HCT116 (cell line): ENCODE data around the gene ZNHIT3. TPM values are rescaled to one million over a fixed set of nuclear protein-coding genes. Genes with fewer than 3 reads are reported as not detected.

Experiments
- ATAC-seq: fragments of 200-7000 bp; cut with Tn5 transposase; 2 replicates; pipeline ENCODE4 v1.9.1; 2020; ENCODE audit warnings: mild to moderate bottlenecking, moderate library complexity
- BruUV-seq: library from RNA; stranded (reverse); fragments of 400-500 nt; replicated peaks from 2 replicates; lab custom pipeline; 2021; lab: Mats Ljungman, UMichigan
- CTCF ChIA-PET: fragments of 300-600 bp; sonication (Branson Sonifier 250); formaldehyde crosslinking; loops from one replicate; lab custom pipeline; 2021; ENCODE audit warnings: antibody characterized with exemption; lab: Charles Lee
- POLR2A ChIA-PET: fragments of 300-600, 350-600 bp; sonication (Branson Sonifier 250); formaldehyde crosslinking; loops from one replicate; lab custom pipeline; 2021; ENCODE audit warnings: antibody characterized with exemption; lab: Charles Lee
- RAD21 ChIA-PET, 2 experiments: fragments of 300-600 bp; sonication (Branson Sonifier 250); formaldehyde crosslinking; loops; one replicate each; lab custom pipeline; 2023; ENCODE audit warnings: low total read pairs in 2 of 2; ENCODE audit not compliant: uncharacterized antibody in 2 of 2, unreplicated experiment in 2 of 2, low non-redundant PET in 1 of 2; lab: Charles Lee
- DNase-seq: peaks from one replicate; pipeline ENCODE4 v3.0.0-alpha.2; 2010; ENCODE audit warnings: low read depth, low spot score
- H2AFZ ChIP-seq: fragments of 200-600 bp; shearing (Covaris generic), sonication (generic); 2 replicates; pipeline ENCODE4 v1.6.1; 2017; ENCODE audit warnings: low read depth, mixed run types, mixed read lengths, antibody characterized with exemption, low read length; ENCODE audit not compliant: poor library complexity, severe bottlenecking
- H3K27ac ChIP-seq: 2 replicates; pipeline ENCODE4 v1.5.1; 2012; ENCODE audit warnings: low read depth, low read length
- H3K27me3 ChIP-seq: fragments of 200-600 bp; sonication (generic); 2 replicates; pipeline ENCODE4 v1.6.1; 2016; ENCODE audit warnings: mixed run types, low read length, mixed read lengths; ENCODE audit not compliant: insufficient read depth
- H3K36me3 ChIP-seq, 2 experiments: fragments of 200-500 bp in 1 of 2; fragments of 200-600 bp in 1 of 2; sonication (Bioruptor generic) in 1 of 2; sonication (generic) in 1 of 2; 2 replicates each; pipeline versions ENCODE4 v1.5.1 to v1.6.1; 2014 to 2016; ENCODE audit warnings: low read length in 2 of 2, inconsistent platforms in 1 of 2, mixed read lengths in 1 of 2, mixed run types in 1 of 2; ENCODE audit not compliant: insufficient read depth in 2 of 2, control insufficient read depth in 1 of 2
- H3K4me1 ChIP-seq, 2 experiments: fragments of 200-600 bp in 1 of 2; sonication (generic) in 1 of 2; 2 replicates each; pipeline versions ENCODE4 v1.5.1 to v1.6.1; 2012 to 2017; ENCODE audit warnings: low read length in 2 of 2, inconsistent platforms in 1 of 2, mild to moderate bottlenecking in 1 of 2, mixed read lengths in 1 of 2, mixed run types in 1 of 2, moderate library complexity in 1 of 2; ENCODE audit not compliant: insufficient read depth in 2 of 2, control insufficient read depth in 1 of 2
- H3K4me2 ChIP-seq: fragments of 200-600 bp; sonication (generic); 2 replicates; pipeline ENCODE4 v1.6.1; 2017; ENCODE audit warnings: mixed run types, low read length, mixed read lengths
- H3K4me3 ChIP-seq, 2 experiments: fragments of 200-600 bp in 1 of 2; sonication (generic) in 1 of 2; replicated peaks in 1 of 2; 2 replicates each; pipeline ENCODE4 v1.5.1; 2011 to 2016; ENCODE audit warnings: low read length in 2 of 2, control low read depth in 1 of 2, low read depth in 1 of 2, mild to moderate bottlenecking in 1 of 2, mixed read lengths in 1 of 2, mixed run types in 1 of 2
- H3K79me2 ChIP-seq: fragments of 200-600 bp; sonication (generic); 2 replicates; pipeline ENCODE4 v1.6.1; 2017; ENCODE audit warnings: mild to moderate bottlenecking, mixed run types, low read length, moderate library complexity, mixed read lengths; ENCODE audit not compliant: insufficient read depth
- H3K9ac ChIP-seq: fragments of 200-600 bp; sonication (generic); 2 replicates; pipeline ENCODE4 v1.6.1; 2016; ENCODE audit warnings: low read length, mixed read lengths
- H3K9me2 ChIP-seq: fragments of 200-600 bp; sonication (generic), shearing (Covaris generic); 2 replicates; pipeline ENCODE4 v1.6.1; 2017; ENCODE audit warnings: mixed run types, mild to moderate bottlenecking, moderate library complexity; ENCODE audit not compliant: insufficient read depth
- H3K9me3 ChIP-seq, 2 experiments: fragments of 200-500 bp in 1 of 2; fragments of 200-600 bp in 1 of 2; sonication (Bioruptor generic) in 1 of 2; sonication (generic) in 1 of 2; 2 replicates each; pipeline ENCODE4 v1.6.1; 2014 to 2017; ENCODE audit warnings: low read length in 2 of 2, mixed read lengths in 2 of 2, inconsistent platforms in 1 of 2, low read depth in 1 of 2, mild to moderate bottlenecking in 1 of 2, mixed run types in 1 of 2, moderate library complexity in 1 of 2; ENCODE audit not compliant: control insufficient read depth in 1 of 2, insufficient read depth in 1 of 2
- H4K20me1 ChIP-seq: fragments of 200-600 bp; sonication (generic), shearing (Covaris generic); 2 replicates; pipeline ENCODE4 v1.6.1; 2017; ENCODE audit warnings: mixed run types, mild to moderate bottlenecking, moderate library complexity; ENCODE audit not compliant: insufficient read depth
- CBX3 ChIP-seq: IDR thresholded peaks from 2 replicates; pipeline ENCODE4 v1.6.1; 2012; ENCODE audit warnings: low read depth
- CEBPB ChIP-seq: IDR thresholded peaks from 2 replicates; pipeline ENCODE4 v1.6.1; 2012; ENCODE audit warnings: low read depth
- ELF1 ChIP-seq: IDR thresholded peaks from 2 replicates; pipeline ENCODE4 v1.6.1; 2012; ENCODE audit warnings: low read depth, borderline replicate concordance
- EZH2 ChIP-seq: fragments of 200-600 bp; sonication (generic); IDR thresholded peaks from 2 replicates; pipeline ENCODE4 v1.6.1; 2017; ENCODE audit warnings: antibody characterized with exemption, mixed run types
- EZH2phosphoT487 ChIP-seq: fragments of 200-600 bp; IDR thresholded peaks from 2 replicates; pipeline ENCODE4 v1.6.1; 2018; ENCODE audit warnings: antibody characterized with exemption, borderline replicate concordance
- JUND ChIP-seq: IDR thresholded peaks from 2 replicates; pipeline ENCODE4 v1.6.1; 2012
- MAX ChIP-seq: IDR thresholded peaks from 2 replicates; pipeline ENCODE4 v1.6.1; 2012
- POLR2A ChIP-seq: IDR thresholded peaks from 2 replicates; pipeline ENCODE4 v1.7.0; 2011; ENCODE audit warnings: borderline replicate concordance; ENCODE audit not compliant: insufficient read depth, insufficient read length; ENCODE audit errors: extremely low read depth
- POLR2AphosphoS5 ChIP-seq: IDR thresholded peaks from 2 replicates; pipeline ENCODE4 v1.6.1; 2011; ENCODE audit warnings: mild to moderate bottlenecking, low read depth, low read length, moderate library complexity
- RAD21 ChIP-seq: IDR thresholded peaks from 2 replicates; pipeline ENCODE4 v1.6.1; 2012; ENCODE audit warnings: low read depth, mild to moderate bottlenecking
- REST ChIP-seq: IDR thresholded peaks from 2 replicates; pipeline ENCODE4 v1.6.1; 2012; ENCODE audit warnings: low read depth
- SP1 ChIP-seq: IDR thresholded peaks from 2 replicates; pipeline ENCODE4 v1.6.1; 2012; ENCODE audit warnings: low read depth
- ZBTB33 ChIP-seq: IDR thresholded peaks from 2 replicates; pipeline ENCODE4 v1.6.1; 2011; ENCODE audit warnings: mild to moderate bottlenecking, low read length, moderate library complexity; ENCODE audit not compliant: insufficient replicate concordance; ENCODE audit errors: extremely low read depth
- ZNF274 ChIP-seq: fragments of 200-500 bp; sonication (Bioruptor generic); IDR thresholded peaks from 2 replicates; pipeline ENCODE4 v1.6.1; 2014; ENCODE audit warnings: mild to moderate bottlenecking, low read depth, low read length, inconsistent platforms
- intact Hi-C: fragments of 100-400 bp; cut with micrococcal nuclease; formaldehyde crosslinking; loops from 2 replicates; pipeline ENCODE4 v1.10.0; 2022
- total RNA-seq: library from RNA; stranded (reverse); gene quantifications from one replicate; pipeline ENCODE4 v1.2.1, GENCODE V29; 2021; ENCODE audit not compliant: unreplicated experiment

Gene ZNHIT3
- total RNA-seq, 1 experiment from 2014 or later = 33.9 TPM

GRCh38 chr17:36495076-36495578 lies 8.6 kb downstream of the ZNHIT3 start:
- Histone ChIP-seq H3K27me3 (no peaks in the 10 kb centered on the region), H2AFZ (no peak overlapping the region), H3K9ac (no peak overlapping the region), H3K9me3 (no peaks in the 10 kb centered on the region; a peak in 1 of 4 replicates), H3K36me3 (peaks cover 42 to 45% of the 10 kb centered on the region in 2 experiments), H3K4me1 (no peaks in the 10 kb centered on the region), H3K27ac (no peak overlapping the region), H3K9me2 (no peaks in the 10 kb centered on the region), H3K79me2 (peaks cover 18% of the 10 kb centered on the region), H4K20me1 (0 out of 2 replicates have a peak, but pooled peaks cover 5% of the 10 kb centered on the region), H3K4me3 (no peak overlapping the region), H3K4me2 (no peak overlapping the region)
- TF ChIP-seq CBX3 (no peak), POLR2A (no peak), MAX (no peak), JUND (no peak), ZNF274 (no peak)
- no TSS peak for BruUV-seq
- RAD21 ChIA-PET = no interaction called here
- ATAC-seq (no peak), DNase-seq (no peak)
- CTCF ChIA-PET = no interaction called here
- intact Hi-C loops = no loop called here
- POLR2A ChIA-PET = interaction anchor here (1.5 kb wide), 1 partner anchor 40 kb away, joined by 3 read pairs; the partner anchor contains the start of genes MYO19 and PIGW

GRCh38 chr17:36496018-36496789 lies 9.7 kb downstream of the ZNHIT3 start:
- no TSS peak for BruUV-seq
- Histone ChIP-seq H3K4me3 (no peak overlapping the region), H2AFZ (no peak overlapping the region), H3K9ac (no peak overlapping the region), H3K79me2 (peaks cover 8% of the 10 kb centered on the region; the same call in 1 of the 2 replicates), H3K9me2 (no peaks in the 10 kb centered on the region), H3K36me3 (peaks cover 48 to 56% of the 10 kb centered on the region in 2 experiments), H3K4me1 (no peaks in the 10 kb centered on the region), H4K20me1 (0 out of 2 replicates have a peak, but pooled peaks cover 5% of the 10 kb centered on the region), H3K27ac (no peak overlapping the region), H3K9me3 (no peaks in the 10 kb centered on the region), H3K27me3 (no peaks in the 10 kb centered on the region), H3K4me2 (no peak overlapping the region)
- RAD21 ChIA-PET = no interaction called here
- intact Hi-C loops = no loop called here
- DNase-seq = no peak
- ATAC-seq = no peak
- CTCF ChIA-PET = no interaction called here
- POLR2A ChIA-PET = no interaction called here
- TF ChIP-seq CEBPB (no peak), REST (no peak), RAD21 (no peak), MAX (no peak), EZH2 (no peak), ELF1 (no peak), SP1 (no peak), EZH2phosphoT487 (no peak), POLR2AphosphoS5 (no peak; the same call in 1 of the 2 replicates), ZBTB33 (no peak)
